Lung microvascular endothelial cell (primary cell): ENCODE results near the gene MYT1. TPM values are rescaled to one million over a fixed set of nuclear protein-coding genes. Genes with fewer than 3 reads are reported as not detected.

Source experiments
- total RNA-seq: library from RNA; depleted of rRNA; stranded (reverse); fragments of >200 nt; gene quantifications from 2 replicates; pipeline ENCODE4 v1.2.1, GENCODE V29; 2014

Gene MYT1
- total RNA-seq, 1 donor from 2014 or later: under 0.01 TPM

Other genes starting within 250 kb of the MYT1 start
- gene UCKL1, start 208.0 kb upstream of the MYT1 start, total RNA-seq: 25.5 and 29.6 TPM in 2 replicates
- gene ZNF512B, start 194.5 kb upstream of the MYT1 start, total RNA-seq: 6.1 and 7.1 TPM in 2 replicates
- gene SAMD10, start 184.8 kb upstream of the MYT1 start, total RNA-seq: 3.1 and 3.2 TPM in 2 replicates
- 38.8 and 54.8 TPM in 2 replicates for gene PRPF6, start 183.3 kb upstream of the MYT1 start, total RNA-seq
- gene C20orf204, start 128.3 kb upstream of the MYT1 start, total RNA-seq: 4.8 and 6.9 TPM in 2 replicates
- gene SOX18, start 114.8 kb upstream of the MYT1 start, total RNA-seq: 23.8 and 29.6 TPM in 2 replicates
- 25.5 and 30.6 TPM in 2 replicates for gene TCEA2, start 101.3 kb upstream of the MYT1 start, total RNA-seq
- gene RGS19, start 84.9 kb upstream of the MYT1 start, total RNA-seq: 12.6 and 18.7 TPM in 2 replicates
- 1.7 and 3.0 TPM in 2 replicates for gene OPRL1, start 84.4 kb upstream of the MYT1 start, total RNA-seq
- gene LKAAEAR1, start 80.1 kb upstream of the MYT1 start, total RNA-seq: 0.20 and 0.22 TPM in 2 replicates
- not detected in 2 replicates for gene NPBWR2, start 56.9 kb upstream of the MYT1 start, total RNA-seq
- gene PCMTD2, start 91.3 kb downstream of the MYT1 start, total RNA-seq: 40.5 and 41.2 TPM in 2 replicates